GM10266 (cell line): ENCODE results near the gene DEPDC1.

Experiments used
- DNase-seq: peaks from one replicate; pipeline ENCODE4 v3.0.0; 2012; ENCODE audit errors: extremely low spot score
- CTCF ChIP-seq: IDR thresholded peaks from 2 replicates; pipeline ENCODE4 v1.5.1; 2012; ENCODE audit warnings: mild to moderate bottlenecking, low read depth; ENCODE audit not compliant: control insufficient read depth, insufficient read depth; ENCODE audit errors: missing control alignments

The DEPDC1 gene

GRCh38 chr1:68496680-68497357 lies at the start of gene DEPDC1:
Gene DEPDC1, minus strand, starts transcription at chr1:68497082. Its CDS starts 83 bp downstream, at chr1:68496999.
- peak; percentile 89 for DNase-seq
- no peak for TF ChIP-seq CTCF

GRCh38 chr1:68544651-68545050 lies 47.8 kb upstream of the DEPDC1 start:
- DNase-seq, result no peak
- TF ChIP-seq CTCF, result no peak

GRCh38 chr1:68542586-68542985 lies 45.7 kb upstream of the DEPDC1 start:
- no peak for TF ChIP-seq CTCF

GRCh38 chr1:68538941-68539340 lies 42.1 kb upstream of the DEPDC1 start:
- no peak for TF ChIP-seq CTCF

More at GRCh38 chr1:68542586-68542985, 45.7 kb upstream of the DEPDC1 start:
- DNase-seq, result no peak

GRCh38 chr1:68528243-68528642 lies 31.4 kb upstream of the DEPDC1 start:
- DNase-seq, result no peak
- TF ChIP-seq CTCF, result no peak

More at GRCh38 chr1:68538941-68539340, 42.1 kb upstream of the DEPDC1 start:
- DNase-seq, result no peak

- no peak for TF ChIP-seq CTCF
- DNase-seq, result no peak
These were observed 28.9 kb upstream of the DEPDC1 start for GRCh38 chr1:68525781-68526180.

- DNase-seq, result no peak
- no peak for TF ChIP-seq CTCF
These were observed 24.4 kb upstream of the DEPDC1 start for GRCh38 chr1:68521286-68521685.
